ENCODE results near the gene IL17B.

IL17B gene

DNA sequence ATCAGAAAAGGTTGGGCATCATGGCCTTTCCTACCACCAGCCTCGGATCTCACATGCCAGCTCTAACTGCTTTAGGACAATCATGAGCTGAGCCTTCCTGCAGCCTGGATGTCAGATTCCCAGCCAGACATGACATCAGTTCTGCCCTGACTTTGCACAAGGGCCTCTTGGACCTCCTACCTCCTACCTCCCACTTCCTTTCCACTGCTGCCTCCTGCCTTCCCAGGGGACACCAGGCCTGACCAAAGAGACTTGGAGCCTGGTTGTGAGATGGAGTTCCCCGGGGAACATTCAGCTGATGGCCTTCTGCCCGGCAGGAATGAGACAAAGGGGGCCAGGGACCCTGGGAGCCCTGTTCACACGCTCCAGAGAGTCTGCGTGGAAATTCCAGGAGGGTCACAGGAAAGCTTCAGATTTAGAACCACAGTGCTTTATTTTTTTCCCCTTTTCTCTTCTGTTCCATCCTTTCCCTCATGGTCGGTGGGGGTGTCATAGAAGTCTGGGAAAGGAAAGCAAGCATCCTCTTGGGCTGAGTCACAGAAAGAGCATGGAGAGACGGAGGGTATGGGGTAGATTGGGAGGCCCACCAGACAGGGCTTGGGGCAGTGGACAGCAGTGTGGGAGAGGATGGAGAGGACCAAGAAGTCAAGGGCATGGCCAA lies 35.4 kb upstream of the IL17B start:
- TF ChIP-seq, protein P1, sequence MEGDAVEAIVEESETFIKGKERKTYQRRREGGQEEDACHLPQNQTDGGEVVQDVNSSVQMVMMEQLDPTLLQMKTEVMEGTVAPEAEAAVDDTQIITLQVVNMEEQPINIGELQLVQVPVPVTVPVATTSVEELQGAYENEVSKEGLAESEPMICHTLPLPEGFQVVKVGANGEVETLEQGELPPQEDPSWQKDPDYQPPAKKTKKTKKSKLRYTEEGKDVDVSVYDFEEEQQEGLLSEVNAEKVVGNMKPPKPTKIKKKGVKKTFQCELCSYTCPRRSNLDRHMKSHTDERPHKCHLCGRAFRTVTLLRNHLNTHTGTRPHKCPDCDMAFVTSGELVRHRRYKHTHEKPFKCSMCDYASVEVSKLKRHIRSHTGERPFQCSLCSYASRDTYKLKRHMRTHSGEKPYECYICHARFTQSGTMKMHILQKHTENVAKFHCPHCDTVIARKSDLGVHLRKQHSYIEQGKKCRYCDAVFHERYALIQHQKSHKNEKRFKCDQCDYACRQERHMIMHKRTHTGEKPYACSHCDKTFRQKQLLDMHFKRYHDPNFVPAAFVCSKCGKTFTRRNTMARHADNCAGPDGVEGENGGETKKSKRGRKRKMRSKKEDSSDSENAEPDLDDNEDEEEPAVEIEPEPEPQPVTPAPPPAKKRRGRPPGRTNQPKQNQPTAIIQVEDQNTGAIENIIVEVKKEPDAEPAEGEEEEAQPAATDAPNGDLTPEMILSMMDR (IDR thresholded peaks at IDR 0.05; ENCODE audit: insufficient read depth, low read depth, low read length, missing control alignments): no peak
- no peak for DNase-seq (ENCODE audit: low read depth)
- no peak overlapping the region for H3K4me3 ChIP-seq (ENCODE audit: low read length)

DNA sequence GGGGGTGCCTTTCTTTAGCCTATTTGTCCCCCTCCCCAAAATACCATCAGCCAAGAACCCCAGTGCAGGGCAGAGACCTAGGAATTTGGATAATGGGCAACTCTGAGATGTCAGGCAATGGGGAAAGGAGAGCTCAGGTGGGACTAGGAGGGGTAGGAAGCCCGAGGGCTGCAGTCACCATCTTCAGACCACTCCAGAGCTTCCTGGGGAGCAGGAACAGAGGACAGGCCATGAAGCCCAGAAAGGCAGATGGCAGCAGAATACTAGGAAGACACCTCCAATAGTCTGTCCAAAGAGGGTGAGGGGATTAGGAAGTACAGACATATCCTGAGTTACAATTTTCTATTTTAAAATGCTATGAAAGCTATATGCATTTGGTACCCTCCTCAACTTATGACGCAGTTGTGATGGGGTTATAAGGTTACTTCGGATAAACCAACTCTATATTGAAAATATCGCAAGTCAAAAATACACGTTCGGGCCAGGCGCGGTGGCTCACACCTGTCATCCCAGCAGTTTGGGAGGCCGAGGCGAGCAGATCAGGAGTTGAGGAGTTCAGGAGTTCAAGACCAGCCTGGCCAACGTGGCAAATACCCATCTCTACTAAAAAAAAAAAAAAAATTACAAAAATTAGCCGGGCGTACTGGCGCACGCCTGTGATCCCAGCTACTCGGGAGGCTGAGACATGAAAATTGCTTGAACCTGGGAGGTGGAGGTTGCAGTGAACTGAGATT lies 34.6 kb upstream of the IL17B start:
- DNase-seq (ENCODE audit: low read depth): no peak
- TF ChIP-seq, protein P1 (IDR thresholded peaks at IDR 0.05; ENCODE audit: insufficient read depth, low read depth, low read length, missing control alignments): no peak
- H3K4me3 ChIP-seq (ENCODE audit: low read length): no peak overlapping the region

DNA sequence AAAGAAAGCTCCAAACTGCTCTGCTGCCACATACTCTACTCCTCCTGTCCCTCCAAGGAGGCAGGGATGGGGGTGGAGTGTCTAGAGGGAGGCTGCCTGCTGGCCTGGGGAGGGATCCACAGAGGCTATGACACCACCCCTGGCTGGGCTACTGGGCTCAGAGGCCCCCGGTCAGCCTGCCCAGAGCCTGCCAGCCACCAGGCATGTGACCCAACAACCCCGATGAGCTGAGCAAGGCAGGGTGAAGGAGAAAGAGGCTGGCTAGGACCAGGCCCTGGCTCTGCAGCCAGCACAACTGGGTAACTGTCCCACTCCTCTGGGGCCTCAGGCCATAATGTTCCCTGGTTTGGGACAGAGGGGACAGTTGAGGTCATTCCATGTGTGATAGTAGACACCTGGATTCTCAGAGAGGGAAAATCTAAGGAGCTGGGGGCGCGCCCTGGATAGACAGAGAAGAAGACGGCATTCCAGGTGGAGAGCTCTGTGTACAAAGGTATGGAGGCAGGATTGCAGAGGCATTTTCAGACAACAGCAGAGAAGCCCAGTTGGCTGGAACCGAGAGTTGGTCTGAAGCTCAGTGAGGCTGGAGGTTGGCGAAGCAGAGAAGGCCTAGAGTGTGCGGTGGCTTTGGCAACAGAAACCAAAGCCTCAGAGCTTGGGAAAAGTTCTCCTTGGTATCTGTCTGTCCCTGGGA lies 33.8 kb upstream of the IL17B start:
- TF ChIP-seq, protein P1 (IDR thresholded peaks at IDR 0.05; ENCODE audit: insufficient read depth, low read depth, low read length, missing control alignments): no peak
- H3K4me3 ChIP-seq (ENCODE audit: low read length): no peak overlapping the region
- no peak for DNase-seq (ENCODE audit: low read depth)

DNA sequence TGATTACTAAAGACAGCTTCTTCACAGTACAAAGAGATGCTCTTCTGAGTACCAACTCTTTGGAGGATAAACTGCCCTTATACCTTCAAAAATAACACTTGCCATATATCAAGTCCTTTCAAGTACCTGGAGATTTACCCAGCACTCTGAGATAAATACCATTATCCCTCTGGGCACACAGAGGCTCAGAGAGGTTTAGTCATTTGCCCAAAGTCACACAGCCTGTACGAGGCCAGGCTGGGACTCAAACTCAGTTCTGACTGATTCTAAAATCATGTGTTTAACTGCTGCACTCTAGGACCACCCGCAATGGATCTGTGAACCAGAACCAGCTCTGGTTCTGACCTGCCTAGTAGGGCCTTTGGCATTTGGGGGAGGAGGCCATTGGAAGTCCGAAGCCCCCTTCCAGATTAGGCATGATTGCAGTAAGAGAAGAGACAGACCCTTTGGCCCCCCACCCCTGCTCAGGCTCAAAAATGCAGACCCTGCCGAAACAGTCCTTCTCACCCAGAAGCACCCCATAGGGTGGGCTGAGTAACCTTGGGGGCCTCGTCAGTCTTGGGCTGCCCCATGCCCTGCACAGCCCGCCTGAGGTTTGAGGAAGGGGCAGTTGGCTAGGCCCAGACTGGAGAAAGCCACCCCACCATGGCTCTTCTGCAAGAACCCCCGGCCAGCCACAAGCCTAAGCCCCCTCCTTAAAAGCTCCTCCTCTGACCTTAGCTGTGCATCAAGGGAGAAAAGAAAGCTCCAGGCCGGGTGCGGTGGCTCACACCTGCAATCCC lies 32.8 kb upstream of the IL17B start:
- no peak overlapping the region for H3K4me3 ChIP-seq (ENCODE audit: low read length)
- DNase-seq (ENCODE audit: low read depth): no peak
- TF ChIP-seq, protein P1 (IDR thresholded peaks at IDR 0.05; ENCODE audit: insufficient read depth, low read depth, low read length, missing control alignments): no peak

DNA sequence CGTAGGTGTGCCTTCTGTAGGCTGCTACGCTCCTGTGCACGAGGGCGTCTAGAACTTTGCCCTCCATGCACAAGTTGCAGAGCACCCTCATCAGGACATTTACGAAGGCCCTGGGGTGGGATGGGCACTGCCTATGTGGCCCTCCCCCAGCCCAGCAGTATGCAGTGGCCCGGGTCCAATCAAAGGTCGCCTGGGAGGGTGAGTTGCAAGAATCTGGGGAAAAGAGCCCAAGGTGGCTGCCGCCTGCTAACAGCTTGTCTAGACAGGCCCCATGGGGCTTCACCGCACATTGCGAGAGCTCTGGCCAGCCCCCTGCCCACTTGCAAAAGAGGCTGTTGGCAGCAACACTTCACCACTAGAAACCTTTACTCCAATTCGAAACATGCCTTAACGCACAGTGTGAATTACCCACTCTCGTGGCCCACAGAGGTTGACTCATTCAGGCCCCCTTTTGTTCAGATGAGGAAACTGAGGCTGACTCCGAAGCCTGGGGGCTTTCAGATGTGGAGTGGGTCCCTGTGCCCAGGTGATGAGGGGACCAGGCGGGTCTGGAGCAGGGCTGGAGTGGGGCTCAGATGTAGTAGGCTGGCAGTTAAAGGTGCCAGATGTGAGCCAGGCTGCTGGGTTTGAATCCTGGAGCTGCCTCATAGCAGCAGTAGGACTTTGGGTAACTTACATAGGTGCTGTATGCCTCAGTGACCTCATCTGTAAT lies 31.8 kb upstream of the IL17B start:
- DNase-seq (ENCODE audit: low read depth): no peak
- TF ChIP-seq, protein P1 (IDR thresholded peaks at IDR 0.05; ENCODE audit: insufficient read depth, low read depth, low read length, missing control alignments): no peak
- H3K4me3 ChIP-seq (ENCODE audit: low read length): no peak overlapping the region

DNA sequence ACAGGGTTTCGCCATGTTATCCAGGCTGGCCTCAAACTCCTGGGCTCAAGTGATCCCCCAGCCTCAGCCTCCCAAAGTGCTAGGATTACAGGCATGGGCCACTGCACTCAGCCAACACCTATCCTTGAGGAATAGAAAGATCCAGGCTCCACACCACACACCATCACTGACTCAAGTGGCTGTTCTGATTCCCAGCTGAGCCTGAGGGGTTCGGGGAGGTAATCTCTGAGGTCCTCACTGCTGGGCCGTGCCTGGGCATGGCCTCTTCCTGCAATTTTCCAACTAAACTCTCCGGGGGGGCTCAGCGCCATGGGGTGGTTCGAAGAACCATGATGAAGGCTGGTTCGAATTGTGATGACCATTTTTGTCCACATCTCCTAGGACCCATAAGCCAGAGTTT lies 31.0 kb upstream of the IL17B start:
- TF ChIP-seq, protein P1 (IDR thresholded peaks at IDR 0.05; ENCODE audit: insufficient read depth, low read depth, low read length, missing control alignments): no peak
- no peak for DNase-seq (ENCODE audit: low read depth)
- no peak overlapping the region for H3K4me3 ChIP-seq (ENCODE audit: low read length)
